HG02852 (cell line): Measurements from ENCODE around the gene LUZP2.

Source experiments
- ATAC-seq: cut with Tn5 transposase; IDR thresholded peaks from one replicate; pipeline ENCODE4 v1.9.1; 2021; ENCODE audit warnings: mild to moderate bottlenecking, moderate library complexity; ENCODE audit not compliant: unreplicated experiment

LUZP2 gene

DNA sequence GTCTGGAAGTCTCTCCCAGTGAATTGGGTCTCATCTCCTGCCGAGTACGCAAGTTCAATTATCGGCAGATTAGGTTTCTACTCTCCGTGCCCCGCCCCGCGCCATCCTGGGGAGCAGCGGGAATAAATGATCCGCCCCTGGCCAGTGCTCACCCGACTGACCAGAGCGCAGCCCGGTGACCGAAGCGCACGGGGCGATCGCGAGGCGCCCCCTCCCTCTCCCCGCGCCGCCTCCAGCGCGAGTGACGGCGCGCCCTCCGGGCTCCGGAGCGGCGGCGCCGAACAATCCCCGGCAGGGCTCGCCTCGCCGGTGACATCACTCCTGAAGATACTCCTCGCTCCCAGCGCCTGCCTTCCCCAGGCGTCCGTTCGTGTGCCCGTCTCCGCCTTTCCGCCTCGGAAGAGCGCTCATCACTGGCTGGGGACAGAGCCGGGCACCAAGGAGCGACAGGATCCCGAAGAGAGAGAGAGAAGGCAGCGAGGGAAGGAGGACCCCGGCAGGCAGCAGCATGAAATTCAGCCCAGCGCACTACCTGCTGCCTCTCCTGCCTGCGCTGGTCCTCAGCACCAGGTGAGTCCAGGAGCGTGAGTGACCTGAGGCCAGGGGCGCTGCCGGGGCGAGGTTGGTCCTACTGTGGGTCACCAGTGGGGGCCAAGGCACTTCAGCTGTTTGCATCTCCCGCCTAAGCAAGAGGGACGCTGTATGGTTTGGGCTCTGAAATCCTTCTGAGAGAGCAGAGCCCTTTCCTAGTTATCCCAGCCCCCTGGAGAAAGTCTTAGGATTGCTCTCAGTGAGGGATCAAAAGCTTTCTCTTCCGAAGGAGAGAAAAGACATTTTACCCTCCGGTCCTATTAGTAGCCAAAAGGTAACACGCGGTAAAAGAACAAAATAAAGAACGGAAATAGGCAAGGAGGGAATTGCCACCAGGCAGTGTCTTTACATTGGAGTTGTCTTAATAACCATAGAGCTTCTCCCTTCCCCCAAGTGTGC lies at the start of gene LUZP2:
LUZP2 (plus strand) TSS at position 318 of the 990 bp plus-strand sequence.
- no peak for ATAC-seq

DNA sequence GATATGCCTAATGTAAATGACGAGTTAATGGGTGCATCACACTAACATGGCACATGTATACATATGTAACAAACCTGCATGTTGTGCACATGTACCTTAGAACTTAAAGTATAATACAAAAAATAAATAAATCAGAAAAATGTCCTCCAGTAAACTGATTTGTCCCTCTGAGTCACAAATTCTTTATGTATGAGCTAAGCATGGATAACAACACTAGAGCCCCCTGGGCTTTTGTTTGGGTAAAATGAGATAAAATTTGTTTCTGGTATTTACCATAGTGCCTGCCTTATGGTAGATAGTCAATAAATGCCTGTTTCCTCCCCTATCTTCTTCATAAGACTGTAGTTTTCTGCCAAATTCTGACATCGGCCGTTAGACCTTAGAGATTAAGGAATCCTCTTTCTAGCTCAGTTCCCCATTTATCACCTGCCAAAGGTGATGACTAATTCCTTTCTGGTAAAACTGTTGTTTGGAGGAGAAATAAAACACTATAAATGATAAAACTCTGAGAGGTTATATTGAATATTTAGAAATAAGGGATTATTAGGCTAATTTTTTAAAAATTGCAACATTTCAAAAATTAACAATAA lies 43.6 kb upstream of the LUZP2 start:
- ATAC-seq: no peak

DNA sequence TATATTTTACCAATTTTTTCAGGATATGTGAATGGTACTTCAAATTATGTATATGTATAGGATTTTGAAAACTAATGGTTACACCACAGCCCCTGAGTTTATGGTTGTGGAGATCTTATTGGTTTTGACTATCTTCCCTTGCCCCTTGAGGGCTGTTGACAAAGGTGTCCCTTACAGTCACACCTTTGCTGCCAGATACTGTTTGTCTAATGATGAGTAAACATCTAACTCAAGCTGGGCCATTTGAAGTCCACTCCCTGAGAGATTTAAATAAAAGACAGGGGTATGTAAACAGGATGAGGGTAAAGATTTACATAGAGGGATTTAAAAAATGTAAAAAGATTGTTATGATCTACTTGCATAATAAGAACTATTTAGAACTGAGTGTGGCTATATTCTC lies 38.9 kb upstream of the LUZP2 start:
- no peak for ATAC-seq

DNA sequence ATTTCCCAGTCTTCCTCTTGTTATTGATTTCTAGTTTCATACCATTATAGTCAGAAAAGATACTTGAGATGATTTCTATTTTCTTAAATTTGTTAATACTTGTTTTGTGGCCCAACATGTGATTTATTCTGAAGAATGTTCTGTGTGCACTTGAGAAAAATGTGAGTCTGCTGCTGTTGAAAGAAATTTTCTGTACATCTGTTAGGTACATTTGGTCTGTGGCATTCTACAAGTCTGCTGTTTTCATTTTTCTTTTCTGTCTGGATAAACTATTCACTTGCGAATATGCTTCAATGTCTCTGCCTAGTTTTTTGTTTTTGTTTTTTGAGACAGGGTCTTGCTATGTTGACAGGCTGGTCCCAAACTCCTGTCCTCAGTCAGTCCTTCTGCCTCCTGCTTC lies 26.4 kb upstream of the LUZP2 start:
- ATAC-seq: no peak

DNA sequence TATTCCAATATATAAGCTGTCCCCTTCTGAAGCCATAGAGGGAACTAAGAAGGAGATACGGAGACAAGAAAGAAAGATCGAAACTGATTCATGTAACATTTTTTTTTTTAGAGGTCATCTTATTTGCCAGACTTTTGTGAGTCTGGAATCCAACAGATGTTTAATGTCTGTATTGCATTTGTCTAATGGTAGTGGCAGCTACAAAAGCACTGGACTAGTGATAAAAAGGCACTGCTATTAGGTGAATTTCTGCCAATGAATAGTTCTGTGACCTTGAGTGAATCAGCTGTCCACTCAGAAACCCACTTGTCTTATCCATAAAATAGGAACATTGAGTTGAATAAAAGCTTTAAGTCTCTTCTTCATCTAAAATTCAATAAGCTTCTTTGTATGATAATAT lies 25.8 kb upstream of the LUZP2 start:
- no peak for ATAC-seq

DNA sequence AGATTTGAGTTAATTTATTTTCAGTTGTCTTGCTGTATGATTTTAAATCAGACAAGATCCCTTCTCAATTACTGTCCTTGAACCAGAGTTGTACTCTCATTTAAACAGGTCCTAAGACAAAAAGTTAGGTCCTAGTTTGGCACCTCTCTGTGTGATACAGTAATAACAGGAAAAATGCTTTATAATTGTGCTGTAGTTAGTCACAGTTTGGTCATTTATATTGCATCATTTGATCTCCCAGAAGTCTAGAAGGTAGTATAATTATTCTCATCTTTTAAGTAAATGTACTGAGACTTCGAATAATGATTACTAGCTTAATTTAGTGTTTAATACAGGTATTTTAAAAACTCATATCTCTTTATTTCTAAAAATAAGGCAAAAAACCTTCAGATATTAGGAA lies 18.1 kb upstream of the LUZP2 start:
- no peak for ATAC-seq

DNA sequence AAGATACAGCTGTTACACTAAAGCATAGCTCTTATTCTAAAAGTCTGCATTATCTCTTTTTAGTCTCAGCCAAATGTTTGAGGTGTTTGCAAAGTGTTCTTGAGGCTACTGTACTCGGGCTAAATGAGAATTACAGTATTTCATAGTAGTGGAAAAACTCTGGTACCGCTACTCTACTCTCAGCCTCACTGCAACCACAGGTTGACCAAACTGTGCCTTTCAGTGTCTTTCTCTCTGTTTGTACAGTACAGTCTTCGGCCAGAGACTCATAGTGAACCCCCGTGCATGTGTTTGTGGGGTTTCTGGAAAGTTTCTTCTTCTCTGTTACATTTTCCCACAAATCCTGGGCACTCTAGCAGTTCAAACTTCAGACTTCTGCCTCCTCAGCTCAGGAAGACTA lies 7.4 kb upstream of the LUZP2 start:
- ATAC-seq: no peak

DNA sequence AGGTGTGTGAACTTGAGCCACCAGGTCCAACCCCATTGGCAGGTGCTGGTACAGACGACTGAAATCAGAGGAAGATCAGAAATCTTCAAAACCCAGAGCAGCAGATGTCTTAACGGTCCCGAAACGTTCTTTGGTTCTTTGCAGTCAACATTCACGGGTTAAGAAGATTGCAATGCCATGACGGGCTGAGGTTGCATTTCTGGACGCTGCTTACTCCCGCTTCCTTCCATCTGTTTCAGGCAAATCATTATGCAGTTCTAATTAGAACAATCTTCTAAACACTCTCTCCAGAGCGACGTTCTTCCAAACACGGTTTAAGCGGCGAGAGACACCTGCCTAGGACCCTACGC lies 492 bp upstream of the LUZP2 start:
- ATAC-seq: no peak

DNA sequence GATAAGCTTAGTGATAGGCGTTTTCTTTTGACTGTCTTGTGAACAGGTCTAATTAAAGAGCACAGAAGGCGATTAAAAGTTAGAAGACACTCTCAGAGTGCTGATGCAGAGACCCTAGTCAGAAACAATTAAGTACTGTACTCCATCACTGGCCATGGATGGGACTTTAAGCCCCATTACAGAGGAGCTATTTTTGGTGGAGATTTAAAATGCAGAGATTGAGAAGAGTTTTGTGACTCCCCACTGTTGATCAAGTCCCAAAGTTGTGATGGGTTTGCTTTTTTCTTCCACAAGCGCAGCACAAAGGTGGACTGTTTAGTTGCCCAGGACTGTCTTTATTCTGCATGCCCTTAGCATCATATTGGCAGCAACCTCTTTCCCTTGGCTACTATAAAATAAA lies 978 bp downstream of the LUZP2 start:
- no peak for ATAC-seq

DNA sequence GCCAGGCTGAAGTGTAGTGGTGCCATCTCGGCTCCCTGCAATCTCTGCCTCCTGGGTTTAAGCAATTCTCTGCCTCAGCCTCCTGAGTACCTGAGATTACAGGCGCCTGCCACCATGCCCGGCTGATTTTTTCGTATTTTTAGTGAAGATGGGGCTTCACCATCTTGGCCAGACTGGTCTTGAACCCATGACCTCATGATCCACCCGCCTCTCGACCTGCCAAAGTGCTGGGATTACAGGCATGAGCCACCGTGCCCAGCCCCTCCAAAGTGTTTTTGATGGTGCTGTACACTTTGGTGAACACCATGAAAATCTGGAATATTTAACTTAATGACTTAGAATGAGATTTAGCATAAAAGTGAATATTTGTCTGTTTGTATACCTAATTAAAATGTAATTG lies 5.6 kb downstream of the LUZP2 start:
- ATAC-seq: no peak

DNA sequence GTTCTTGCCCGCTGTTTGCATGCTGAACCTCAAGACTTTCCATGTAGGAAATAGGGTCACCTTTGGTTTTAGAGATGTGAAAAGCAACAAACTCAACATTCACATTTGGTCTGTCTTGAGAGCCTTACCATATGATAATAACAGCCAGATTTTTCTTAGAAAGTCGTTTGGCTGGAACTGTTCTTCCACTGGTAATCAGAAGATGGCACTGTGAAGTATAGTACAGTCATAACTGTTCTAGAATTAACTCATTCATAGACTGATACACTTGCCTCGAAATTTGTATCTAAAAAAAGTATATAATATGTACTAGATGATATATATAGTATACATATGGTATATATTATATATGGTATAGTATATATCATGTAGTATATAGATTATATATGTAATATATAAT lies 12.3 kb downstream of the LUZP2 start:
- peak; percentile 52 for ATAC-seq

DNA sequence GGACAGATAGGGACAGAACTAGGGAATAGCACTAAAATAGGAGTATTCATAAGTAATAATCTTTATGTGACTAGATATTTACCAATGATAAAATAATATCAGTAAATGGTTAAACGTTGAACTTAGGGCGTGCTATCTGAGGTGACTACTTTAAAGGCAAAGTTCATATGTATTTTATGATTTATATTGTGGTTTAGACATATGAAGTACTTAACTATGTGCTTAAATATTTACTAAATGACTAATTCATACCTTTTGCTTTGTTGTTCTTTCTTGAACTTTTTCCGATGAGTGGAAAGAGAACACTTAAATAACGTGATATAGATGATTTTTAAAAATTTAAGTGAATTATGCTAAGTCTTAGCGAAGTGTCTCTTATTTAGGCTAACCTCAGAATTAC lies 14.7 kb downstream of the LUZP2 start:
- ATAC-seq: no peak

DNA sequence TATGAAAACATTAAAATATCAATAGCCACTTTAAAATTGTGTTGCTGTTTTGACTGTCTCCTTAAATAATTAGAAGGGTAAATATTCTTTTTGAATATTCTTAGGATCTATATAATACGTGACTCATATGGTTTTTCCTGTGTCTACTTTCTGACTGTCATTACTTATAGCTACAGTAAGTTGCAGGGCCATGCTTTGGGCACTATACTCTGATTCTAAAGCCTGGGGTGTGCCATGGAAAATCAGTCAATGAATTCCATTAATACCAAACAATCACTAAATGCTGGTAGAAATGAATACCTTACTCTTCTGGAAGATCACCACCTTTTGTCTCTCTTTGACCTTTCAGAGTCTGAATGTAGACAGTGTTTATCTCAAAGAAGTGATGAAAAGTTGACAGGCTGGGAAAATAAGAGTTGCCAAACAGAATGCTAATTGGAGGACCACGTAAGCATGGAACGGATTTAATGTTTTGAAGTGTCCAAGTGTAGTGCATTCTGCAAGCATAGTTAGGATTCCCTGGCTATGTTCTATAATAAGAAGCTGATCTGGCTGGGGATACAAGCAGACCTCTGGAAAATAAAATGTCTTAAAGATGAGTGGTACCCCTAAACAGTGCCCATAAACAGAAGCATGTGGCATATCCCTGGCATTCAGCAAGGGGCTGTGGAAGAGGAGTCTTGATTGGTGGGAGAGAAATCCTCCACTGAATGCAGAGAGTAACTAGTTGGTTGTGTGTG lies 16.8 kb downstream of the LUZP2 start:
- no peak for ATAC-seq

DNA sequence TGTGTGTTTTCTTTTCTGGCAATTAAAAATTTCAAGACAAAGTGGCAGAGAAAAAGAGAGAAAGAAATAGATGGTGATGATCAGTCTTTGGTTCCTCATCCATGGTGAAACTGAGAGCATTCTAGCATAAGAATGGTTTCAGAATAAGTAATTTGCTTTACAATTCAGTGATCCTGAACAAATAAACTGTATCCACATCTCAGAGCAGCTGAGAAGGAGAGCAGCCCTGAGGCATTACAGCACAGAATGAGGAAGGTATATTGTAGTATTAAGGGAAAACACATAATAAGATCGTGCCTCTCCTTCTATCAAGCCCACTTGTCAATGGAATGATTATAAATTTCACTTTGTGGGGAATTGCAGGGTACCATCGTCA lies 17.4 kb downstream of the LUZP2 start:
- peak; percentile 95 for ATAC-seq

DNA sequence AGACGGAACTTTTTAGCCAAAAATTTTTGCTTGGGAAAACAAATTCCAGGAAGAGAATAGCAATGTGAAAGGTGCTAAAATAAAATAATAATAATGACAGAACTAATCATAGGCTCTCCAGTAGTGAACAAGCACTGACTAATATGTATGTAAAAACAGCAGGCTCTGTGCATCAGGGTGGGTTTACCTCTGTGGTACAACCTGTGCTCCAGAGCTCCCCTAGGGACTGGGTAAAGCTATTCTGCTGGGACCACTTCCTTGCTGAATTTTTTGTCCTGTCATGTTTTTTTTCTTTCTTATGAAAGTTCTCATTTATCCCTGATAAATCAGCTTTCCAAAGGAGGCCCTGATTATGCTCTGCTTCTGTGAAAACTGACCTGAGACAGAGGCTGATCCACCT lies 18.8 kb downstream of the LUZP2 start:
- no peak for ATAC-seq

DNA sequence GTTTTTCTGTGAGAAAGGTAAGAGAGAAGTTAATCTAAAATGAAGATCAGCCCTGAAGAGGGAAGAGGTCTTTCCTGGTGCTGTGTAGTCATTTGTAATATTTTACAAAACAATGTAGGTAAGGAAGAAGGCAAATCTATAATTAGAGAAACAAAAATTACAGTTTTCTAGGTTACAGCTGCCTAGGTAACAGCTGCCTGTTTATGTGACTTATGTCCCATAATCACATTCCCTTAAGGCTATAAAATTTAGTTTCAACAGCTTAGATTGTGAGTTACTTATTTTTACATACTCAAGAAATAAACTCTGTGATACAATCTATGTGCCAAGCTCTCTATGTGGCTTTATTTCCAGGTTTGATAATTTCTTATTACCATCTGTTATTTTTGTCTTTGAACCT lies 19.8 kb downstream of the LUZP2 start:
- no peak for ATAC-seq

DNA sequence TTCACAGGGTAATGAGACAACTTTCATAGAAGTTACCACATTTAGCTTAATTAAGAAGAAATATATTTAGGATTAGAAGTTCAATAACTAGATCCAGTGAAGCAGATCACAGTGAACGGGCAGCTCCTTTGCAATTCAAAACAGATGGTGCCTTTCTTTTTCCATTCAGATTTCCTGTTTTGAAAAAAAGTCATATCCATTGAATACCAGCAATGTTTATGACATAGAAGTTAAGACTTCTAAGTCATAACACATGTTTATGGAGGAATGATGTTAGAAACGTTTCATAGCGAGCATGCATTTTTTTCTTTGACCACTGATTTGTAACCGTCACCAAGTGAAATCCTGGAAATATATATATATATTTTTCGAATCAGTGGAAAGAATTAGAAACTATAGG lies 24.7 kb downstream of the LUZP2 start:
- ATAC-seq: no peak

DNA sequence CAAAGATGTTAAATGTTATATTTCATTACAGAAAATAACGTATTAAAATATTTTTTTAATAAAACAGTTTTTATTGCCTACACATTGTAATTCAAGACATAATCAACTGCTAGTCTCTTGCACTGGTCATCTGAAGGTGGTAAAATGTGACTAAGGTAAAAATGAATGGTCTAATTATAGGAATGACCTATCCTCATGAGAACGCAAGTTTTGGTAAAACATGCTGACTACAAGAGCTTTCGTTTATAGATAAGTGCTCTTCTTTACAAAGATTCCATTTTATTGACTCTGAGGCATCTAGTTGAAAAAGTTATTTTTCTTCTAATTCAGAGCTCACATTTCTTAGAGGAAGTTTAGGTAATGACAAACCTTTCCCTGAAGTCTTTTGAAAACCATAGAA lies 27.3 kb downstream of the LUZP2 start:
- ATAC-seq: no peak

DNA sequence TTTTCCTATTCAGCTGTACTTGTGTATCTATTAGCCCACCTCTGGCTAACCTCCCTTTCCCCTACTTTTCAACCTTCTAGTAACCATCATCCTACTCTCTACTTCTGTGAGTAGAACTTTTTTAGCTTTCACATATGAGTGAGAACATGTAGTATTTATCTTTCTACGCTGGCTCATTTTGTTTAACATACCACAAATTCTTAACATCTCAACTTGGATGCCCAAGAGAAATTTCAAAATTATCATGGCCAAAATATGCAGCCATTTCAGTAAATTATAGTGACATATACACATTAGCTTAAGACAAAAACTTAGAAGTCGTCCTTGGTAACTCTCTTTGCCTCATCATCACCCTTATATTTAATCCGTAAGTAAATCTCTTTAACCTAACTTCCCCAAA lies 34.7 kb downstream of the LUZP2 start:
- ATAC-seq: no peak

DNA sequence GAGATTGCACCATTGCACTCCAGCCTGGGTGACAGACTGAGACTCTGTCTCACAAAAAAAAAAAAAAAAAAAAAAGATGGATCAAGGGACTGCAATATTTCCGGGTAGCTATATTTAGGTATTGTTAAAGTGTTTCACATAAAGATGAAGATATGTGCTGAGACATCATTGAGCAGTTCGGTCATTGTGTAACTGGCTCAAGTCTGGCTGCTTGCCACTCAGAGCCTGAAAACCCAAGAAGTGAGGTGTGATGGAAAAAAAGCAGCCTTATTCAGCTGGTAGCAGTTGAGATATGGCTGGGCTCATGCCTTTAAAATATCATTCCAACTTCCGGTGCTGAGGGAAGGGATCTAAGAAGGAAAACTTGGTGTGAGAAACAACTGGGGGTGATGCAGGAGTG lies 46.9 kb downstream of the LUZP2 start:
- no peak for ATAC-seq

DNA sequence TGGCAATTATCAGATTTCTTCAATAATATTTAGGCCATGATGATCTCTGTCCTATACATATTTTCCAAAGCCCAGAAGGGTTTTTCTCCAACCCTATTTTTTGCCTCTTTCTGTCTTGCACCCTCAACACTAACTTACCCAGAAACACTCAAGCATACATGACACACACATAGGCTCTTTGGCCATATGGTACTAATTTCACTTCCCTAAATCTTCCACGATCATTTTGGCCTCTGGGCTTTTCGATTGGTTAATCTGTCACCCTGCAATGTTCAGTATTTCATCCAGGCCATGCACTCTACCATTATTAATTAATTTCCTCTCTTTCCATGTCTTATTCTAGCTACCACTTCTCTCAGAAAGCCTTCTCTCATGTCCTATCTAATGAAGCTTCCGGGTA lies 59.8 kb downstream of the LUZP2 start:
- no peak for ATAC-seq

DNA sequence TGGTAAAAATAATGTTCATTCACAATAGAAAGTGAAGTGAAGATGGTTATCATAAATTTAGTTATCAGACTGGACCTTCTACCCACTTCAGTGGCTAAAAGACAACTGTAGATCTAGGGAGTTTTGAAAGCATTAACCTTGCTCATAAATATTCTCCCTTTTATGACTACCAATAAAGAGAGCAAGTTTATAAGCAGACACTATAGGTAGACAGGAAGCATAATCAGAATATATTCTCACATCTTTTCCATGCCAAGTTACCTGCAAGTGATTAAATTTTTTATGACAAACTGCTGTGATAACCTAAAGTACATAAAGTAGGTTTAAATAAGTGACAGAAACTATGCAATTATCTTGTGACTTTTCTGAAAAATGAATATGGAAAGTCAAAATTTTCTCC lies 62.5 kb downstream of the LUZP2 start:
- no peak for ATAC-seq
